GM21825 (cell line): ENCODE data around the gene SF3B2.
A peak's percentile ranks its signal among the peaks of the same experiment; 100 is the strongest.
"Not testable (repeated sequence)": the region's sequence is repeated elsewhere in the genome, so short reads cannot be mapped to it uniquely, and the experiment has no call there.

Experiments
- ATAC-seq: cut with Tn5 transposase; IDR thresholded peaks from one replicate; pipeline ENCODE4 v1.9.1; 2021; ENCODE audit warnings: mild to moderate bottlenecking, moderate library complexity; ENCODE audit not compliant: unreplicated experiment

The SF3B2 gene

GRCh38 chr11:66106786-66107599 lies 54.8 kb downstream of the SF3B2 start:
- no peak for ATAC-seq

GRCh38 chr11:66107600-66108510 lies 55.7 kb downstream of the SF3B2 start:
- no peak for ATAC-seq

GRCh38 chr11:66109294-66109693 lies 57.1 kb downstream of the SF3B2 start:
- ATAC-seq: no peak

GRCh38 chr11:66111158-66111557 lies 59.0 kb downstream of the SF3B2 start:
- ATAC-seq: no peak

- no peak for ATAC-seq
Observed at GRCh38 chr11:66112041-66112491, 59.9 kb downstream of the SF3B2 start.

- ATAC-seq: no peak
Observed at GRCh38 chr11:66112601-66113499, 60.7 kb downstream of the SF3B2 start.

- ATAC-seq: not testable (repeated sequence)
Observed at GRCh38 chr11:66114957-66115356, 62.8 kb downstream of the SF3B2 start.

GRCh38 chr11:66115638-66116301 lies 63.6 kb downstream of the SF3B2 start:
- peak; percentile 53 for ATAC-seq

GRCh38 chr11:66116576-66117361 lies 64.6 kb downstream of the SF3B2 start:
- no peak for ATAC-seq

GRCh38 chr11:66118847-66119246 lies 66.7 kb downstream of the SF3B2 start:
- no peak for ATAC-seq
